Embryonic facial prominence (tissue), 1 donor: ENCODE measurements around the gene KIF1A.

Source experiments
- DNase-seq: peaks from one replicate; pipeline ENCODE4 v3.0.0-alpha.2; 2016; ENCODE audit errors: extremely low spot score

KIF1A gene

DNA sequence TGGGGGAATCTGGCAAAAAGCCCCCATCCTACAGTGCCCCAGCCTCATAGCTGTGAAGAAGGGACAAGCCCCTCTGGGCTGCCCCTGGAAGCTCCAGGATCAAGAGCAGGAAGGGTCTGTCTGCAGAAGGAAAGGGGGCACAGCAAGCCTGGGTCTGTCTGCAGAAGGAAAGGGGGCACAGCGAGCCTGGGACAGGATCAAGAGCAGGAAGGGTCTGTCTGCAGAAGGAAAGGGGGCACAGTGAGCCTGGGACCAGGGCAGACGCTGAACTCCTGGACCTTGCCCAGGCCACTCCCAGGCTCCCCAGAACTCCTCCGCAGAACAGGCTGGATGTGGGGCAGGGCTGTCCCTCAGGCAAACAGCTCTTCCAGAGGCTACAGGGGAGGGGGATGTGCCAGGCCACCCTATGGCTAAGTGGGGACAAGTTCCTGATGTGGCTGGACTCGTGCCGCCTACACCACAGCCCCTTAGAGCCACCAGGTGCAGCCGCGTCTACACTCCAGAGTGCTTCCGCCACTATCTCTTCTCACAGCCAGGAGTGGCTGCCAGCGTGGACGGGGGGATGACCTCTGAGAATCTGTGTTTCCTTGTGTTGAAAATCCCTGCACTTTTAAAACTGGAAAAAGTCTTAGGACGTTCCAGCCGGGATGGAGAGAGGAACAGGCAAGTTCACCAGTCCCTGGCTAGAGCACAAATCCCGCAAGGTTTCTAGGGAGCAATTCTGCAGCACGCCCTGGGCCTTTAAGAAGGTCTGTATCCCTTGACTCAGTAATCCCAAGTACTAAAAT is 20.8 kb downstream of the KIF1A start:
- DNase-seq: no peak

DNA sequence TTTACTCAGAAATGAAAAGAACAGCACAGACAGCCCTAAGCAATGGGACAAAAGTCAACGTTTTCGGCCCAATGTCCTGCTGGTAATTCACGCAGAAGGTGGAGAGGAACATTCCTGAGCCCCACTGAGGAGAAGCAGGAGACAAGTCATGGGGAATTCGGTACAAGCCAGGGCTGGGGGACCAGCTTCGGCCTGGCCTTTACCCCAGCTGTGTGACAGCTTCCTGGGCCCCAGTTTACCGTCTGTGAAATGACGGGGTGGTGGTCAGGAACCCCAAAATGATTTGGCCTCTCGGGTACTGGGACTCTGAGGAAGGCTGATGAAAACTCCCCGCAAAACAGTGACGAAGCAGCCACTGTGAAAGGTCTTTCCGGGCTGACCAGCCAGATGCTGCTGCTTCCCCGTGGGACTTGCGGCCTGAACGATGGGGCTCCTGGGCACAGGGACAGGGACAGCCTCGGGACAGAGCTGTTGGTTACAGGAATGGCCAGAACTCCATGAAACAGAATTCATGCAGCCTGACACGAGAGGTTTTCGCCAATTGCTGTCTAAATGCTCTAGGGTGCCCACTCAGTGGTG is 21.6 kb downstream of the KIF1A start:
- no peak for DNase-seq

DNA sequence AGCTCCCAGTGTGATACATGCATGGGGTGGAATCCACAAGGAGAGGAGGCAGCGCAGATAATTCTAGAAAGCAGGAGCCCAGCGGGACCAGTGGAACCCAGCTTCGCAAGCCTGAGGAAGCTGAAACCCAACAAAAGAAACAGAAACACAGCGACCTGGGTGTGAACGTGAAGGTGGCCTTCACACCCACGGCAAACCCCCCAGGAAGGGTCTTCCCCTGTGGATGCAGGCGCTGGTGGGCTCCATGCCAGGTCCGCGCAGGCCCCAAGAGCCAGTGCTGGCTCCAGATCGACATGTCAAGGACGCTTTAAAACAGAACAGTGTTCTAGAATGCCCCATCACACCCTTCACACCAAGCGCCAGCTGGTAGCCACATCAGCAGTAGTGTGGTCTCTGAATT is 22.1 kb downstream of the KIF1A start:
- no peak for DNase-seq

DNA sequence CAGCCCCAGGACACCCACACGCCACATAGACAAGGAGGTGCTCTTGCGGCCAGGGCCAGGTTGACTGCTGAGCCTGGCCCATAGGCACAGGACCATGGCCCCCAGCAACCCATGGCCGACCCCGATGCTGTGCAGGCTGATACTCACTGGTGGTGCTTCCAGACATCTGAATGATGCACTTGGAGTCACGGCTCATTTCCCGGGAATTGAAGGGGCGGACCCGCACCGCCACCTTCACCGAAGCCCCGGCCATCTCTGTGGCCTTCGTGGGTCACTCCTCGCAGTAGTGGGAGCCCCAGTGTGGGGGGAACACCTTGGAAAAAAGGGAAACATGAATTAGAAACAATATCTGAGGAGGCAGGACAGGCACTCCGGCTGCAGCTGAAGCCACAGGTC is 22.5 kb downstream of the KIF1A start:
- DNase-seq: no peak

DNA sequence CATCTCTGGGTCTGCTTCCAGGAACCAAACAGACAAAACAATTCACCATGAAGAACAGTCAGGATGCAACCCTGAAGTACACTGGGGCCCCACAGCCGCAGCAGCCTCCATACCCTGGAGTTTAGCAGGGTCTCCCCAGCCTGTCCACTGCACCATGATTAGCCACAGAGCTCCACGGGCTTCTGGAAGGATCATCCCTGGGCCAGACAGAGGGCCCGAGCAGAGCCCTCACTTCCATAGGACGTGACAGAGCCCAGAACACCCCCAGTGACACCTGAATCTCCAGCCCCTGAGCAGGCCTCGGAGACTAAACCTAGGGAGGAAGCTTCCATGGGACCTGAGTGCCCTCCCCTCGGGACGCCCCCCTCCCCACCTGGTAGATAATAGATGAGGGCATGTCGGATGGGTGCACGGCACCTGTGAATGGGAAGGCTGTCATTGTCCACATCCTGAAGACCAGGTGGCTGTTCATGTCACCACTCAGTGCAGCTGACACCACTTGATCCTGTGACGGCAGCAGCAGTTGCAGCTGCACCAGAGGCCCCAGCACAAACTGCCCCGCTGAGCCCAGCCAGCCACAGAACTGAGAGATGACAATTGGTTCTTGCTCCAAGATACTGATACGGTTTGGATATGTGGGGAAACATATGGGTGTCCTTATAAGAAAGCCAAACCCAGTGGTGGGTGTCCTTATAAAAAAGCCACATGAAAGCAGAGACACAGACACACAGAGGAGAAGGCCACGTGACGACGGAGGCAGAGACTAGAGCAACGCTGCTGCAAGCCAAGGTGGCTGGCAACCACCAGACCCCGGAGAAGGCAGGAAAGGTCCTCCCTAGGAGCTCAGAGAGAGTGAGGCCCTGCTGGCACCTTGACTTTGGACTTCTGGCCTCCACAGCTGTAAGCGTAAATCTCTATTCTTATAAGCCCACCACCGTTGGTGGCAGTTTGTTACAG is 23.2 kb downstream of the KIF1A start:
- no peak for DNase-seq

DNA sequence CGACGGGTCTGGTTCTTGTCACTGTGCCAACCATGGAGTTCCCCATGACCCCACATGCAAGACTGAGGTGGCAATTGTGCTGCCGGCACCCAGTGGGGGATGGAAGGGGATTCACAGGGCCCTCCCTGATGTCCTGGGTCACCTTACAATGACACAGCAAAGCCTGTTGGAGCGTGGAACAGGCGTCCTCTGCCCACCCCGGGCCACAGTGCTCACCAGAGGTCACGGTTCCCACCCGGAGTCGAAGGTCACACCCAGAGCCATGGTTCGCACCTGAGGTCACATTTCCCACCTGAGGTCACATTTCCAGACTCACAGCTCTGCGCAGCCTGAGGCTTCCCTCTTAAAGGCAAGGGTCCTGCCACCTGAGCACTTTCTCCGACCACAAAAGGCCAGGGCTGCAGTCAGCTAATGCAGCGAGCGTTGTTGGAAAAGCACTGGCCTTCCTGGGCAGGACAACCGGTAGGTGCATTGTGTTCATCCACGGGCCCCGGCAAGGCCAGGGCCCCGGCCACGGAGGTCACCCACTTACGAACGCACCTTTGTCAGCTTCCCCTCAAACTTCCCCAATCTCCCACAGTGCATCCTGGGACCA is 24.0 kb downstream of the KIF1A start:
- DNase-seq: no peak

DNA sequence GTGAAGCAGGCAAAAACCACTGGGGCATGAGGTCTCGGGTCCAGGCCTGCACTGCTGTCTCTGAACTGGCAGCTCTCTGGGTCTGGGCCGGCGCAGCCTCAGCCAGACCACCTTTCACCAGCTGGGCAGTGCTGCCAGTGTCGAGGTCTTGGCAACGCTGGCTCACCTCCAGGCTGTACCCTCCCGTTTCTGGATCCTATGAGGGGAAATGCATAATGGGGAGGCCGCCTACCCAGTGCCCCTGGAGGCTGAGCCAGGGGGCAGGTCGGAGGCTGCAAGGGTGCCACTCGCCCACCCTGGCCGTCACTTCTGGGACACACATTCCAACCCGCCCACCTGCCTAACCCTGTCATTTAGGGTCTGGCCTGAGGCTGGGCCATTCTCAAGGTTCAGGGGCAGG is 24.6 kb downstream of the KIF1A start:
- no peak for DNase-seq

DNA sequence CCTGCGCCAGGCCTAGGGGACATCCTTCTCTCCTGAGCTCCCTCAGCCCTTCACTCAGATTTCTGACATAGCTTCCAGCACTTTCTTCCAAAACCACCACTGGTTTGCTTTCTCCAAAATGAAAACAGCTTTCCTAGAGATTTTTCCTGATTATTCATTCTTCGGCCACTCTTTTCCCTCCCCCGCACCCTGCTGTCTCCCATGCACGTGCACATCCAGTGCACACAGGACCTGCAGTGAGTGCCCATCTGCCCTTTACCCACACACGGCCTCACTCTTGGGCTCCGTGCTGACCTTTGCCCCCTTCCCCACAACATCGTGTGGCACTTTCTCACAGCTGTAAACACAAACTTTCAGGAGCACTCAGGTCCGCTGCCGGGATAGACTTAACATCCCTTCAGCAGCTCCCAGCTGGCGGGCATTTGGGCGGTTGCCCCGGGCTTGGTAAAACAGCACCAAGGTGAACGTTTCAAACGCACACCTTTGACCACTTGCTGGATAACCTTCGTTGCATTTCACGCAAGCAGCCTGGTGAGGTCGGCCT is 25.8 kb downstream of the KIF1A start:
- no peak for DNase-seq

DNA sequence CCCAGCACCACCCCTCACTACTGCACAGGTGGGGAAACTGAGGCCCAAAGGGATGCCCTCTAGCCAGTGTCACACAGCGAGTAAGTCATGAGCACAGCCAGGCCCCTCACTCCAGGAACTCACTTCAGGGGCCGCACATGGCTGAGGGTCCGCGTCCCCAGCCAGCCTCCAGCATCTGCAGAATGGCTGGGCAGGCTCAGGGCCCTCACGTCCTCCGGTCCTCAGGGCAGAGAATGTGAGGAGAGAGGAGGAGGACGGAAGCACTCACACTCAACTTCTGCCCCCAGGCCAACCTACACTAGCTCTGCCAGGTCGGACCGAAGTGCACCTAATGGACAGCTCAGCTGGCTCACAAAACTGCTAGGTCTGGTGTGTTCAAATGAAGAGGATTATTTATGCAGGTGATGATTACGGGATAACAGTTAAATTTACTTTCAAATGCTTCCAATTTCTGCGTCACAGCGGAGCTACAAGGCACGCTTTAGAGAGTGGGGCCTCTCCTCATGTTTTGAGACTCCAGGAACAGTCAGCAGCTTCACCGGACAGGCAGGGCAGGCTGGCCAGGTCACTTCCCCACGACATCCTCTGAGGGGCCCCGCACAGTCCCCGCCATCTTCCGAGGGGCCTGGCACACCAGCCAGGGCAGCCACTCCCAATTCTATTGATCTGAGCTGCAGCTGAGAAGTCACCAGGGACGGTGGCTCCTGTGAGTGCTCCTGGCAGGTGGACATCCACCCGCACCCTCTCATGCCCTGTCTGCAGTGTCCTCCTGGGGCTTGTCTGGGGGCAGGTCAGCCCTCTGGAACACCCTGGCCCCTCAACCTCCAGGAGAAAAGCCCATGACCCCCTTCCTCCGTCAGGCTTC is 26.5 kb downstream of the KIF1A start:
- no peak for DNase-seq

DNA sequence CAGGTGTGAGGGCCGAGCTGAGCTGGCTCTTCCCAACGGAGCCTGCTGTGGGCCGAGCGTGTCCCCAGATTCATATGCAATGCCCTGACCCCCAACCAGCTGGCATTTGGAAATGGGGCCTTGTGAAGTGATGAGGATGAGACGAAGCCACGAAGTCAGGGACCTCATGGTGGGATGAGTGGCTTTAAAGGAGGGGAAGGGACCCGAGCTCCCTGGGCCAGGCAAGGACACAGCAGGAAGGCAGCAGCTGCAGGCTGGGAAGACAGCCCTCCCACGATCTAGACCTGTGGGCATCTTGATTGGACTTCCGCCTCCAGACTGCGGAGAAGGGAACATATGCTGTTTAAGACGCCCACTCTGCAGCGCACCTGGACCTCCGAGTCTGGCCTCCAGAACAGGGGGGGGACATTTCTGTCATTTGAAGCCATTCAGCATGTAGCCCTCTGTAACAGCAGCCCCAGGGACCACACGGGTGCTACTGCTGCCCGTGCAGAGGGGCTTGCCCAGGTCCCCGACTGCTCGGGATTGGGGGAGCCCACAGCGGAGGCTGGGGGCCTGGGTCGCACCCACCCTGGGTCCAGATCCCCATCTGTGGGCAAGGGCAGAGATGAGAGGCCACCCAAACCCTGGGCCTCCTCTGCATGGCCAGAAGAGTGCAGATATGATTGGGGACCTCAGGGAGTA is 27.2 kb downstream of the KIF1A start:
- no peak for DNase-seq

DNA sequence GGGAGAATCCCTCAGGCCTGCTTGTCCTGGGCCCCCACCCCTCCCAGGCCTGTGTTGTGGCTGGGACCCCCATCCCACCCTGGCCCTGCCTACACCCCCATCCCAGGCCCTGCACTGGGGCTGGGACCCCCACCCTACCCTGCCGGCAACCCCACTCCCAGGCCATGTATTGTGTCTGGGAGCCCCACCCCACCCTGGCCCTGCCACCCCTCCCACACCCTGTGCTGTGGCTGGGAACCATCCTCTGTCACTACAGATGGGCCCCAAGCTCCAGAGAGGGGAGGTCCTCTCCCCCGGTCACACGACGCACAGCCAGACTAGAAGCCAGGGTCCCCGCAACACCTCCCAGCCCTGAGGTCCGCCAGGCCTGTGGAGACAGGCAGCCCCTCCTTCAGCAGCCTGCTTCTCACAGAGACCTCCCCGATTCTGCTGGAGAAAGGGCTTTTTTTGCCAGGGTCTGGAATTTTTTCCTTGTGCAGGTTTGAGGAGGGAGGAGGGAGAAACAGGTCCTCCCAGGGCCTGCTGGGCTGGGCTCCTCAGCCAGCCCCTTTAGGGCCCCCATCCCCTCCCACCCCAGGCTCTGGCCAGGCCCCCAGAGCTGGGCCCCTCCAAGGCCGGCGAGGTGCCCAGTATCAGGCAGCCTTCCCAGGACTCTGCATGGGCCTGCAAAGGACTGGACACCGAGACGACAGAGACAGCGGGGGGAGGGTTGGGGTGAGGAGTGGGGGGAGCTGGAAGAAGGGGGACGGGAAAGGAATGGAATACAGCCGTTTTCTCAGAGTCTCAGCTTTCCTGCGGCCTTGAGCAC is 28.0 kb downstream of the KIF1A start:
- DNase-seq: peak; percentile 19

DNA sequence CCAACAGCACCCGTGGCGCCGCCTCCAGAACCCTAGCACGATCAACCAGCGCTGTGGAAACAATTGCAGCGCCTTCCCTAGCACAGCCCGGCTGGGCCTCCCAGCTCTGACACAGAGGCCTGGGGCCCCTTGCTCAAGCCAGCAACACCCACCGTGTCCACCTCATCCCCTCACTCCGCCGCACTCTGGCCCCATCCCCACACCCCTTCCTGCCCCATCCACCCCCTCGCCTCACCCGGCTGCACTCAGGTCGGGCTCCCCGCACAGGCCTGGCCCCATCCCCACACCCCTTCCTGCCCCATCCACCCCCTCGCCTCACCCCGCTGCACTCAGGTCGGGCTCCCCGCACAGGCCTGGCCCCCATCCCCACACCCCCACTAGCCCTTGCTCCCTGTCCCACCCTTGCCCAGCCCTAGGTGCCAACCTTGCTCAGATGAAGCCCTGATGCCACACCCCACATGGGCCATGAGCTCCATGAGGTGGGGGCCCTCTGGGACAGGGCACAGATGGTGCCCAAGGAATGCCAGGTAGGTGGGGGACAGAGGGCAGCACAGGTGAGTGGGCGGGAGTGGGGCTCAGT is 28.7 kb downstream of the KIF1A start:
- no peak for DNase-seq

DNA sequence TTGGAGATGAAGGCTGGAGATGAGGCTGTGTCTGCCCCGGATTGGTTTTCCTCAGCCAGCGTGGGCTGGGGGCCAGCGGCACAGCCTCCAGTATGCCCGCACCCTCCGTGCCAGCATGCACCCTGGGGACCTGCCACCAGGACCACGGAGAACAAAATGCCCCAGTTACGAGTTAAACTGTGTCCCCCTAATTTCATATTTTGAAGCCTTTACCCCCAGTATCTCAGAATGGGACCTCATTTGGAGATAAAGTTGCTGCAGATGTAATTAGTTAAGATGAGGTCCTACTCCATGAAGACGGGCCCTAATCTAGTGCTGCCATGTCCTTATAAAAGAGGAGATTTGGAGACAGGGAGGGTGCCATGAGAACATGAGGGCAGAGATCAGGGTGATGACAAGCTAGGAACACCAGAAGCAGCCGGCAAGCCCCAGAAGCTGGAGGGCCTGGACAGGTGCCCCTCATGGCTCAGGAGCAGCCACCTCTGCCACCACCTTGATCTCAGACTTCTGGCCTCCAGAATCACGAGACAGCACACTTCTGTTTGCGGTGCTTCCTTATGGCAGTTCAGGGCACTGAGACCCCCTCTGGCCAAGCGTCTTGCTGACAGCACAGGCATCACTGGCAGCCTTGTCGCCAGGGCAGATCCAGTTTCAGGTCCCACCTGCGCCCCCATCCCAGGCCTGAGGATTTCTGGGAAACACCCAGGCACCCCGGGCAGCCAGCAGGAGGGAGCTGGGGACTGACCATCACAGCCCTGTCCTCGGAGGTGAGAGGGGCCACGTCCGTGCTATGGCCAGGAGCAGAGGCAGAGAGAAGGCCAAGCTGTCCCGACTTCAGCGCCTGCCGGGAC is 29.4 kb downstream of the KIF1A start:
- DNase-seq: no peak

DNA sequence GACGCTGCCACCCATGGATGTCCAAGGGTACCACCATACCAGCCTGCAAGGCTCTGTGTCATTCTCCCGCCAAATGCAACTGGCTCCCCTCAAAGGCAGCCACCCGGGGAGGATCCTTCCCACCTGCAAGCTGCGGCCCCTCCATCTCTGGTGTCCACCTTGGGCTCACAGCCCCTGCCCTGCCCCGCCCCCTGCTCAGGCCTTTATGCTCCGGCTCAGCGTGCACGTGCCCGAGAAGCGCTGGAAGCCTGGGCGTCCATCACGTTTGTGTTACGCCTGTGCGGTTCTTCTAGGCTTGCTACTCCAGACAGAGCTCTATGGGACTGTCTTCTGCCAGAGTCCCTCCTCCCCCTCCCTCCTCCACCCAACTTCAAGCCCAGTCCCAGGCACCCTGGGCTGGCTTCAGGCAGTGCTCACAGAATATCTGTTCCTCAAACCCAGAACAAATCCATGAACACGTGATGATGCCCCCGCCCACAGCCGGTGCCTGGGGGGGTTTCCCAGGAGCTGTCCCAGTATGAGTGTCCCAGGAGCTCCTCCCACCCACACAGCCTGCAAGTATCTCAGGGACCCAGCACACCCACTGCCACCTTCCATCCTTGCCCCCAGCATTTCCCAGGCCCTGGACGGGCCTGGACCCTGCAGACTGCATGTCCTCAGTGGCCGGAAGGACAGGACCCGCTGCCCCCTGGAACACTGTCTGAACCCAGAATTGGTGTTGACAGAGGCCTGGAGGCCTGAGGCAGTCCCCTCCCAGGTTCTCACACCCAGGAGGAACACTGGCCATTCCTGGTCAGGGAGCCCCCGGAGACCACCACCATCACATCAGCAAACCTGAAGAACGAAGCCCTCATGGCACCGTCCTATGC is 30.3 kb downstream of the KIF1A start:
- no peak for DNase-seq

DNA sequence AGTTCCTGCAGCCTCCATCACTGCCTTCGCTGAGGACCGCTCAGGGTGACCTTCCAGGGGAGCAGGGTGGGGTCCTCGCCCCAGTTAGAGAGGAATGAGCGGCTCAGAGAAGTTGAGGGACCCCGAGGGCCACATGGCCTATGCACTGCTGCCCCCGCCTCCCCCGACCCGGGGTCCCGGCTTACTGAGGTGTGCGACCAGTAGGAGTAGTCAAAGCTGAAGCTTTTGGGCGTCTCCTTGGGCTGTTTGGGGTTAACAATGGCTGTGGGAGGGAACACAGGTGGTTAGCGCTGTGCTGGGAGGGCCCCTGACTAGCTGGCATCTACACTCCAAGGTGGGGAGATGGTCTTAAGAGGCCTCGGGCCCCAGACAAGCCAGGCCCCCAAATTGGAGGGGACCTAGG is 31.0 kb downstream of the KIF1A start:
- no peak for DNase-seq

DNA sequence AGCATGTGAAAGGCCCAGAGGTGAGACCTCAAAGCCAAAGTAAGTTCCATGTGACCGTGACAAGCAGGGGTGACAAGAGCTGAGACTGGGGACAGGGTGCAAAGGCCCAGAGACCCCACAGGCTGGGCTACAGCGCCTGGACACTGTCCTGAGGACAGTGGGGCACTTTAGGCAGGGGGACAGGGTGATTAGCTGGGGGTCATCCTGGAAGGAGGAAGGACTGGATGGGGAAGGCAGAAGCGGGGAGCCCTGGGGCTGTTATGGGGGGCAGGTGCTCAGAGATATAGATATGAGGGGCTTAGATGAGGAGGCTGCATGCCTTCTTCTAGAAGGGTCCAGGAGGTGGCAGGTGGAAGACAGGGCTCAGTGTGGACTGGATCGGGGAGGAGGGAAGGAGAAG is 31.5 kb downstream of the KIF1A start:
- no peak for DNase-seq
